Measurements from ENCODE around the gene SLC6A12. TPM values are rescaled to one million over a fixed set of nuclear protein-coding genes. Genes with fewer than 3 reads are reported as not detected.

The SLC6A12 gene
- total RNA-seq, 1 experiment from 2014 or later: 2.1 TPM

GRCh38 chr12:194276-194675 is 19.7 kb downstream of the SLC6A12 start:
- no peak overlapping the region for H3K4me3 Mint-ChIP-seq (ENCODE audit: unreplicated experiment)
- Histone ChIP-seq H3K9me3 (no peaks in the 10 kb centered on the region), H3K27me3 (replicated peaks; ENCODE audit: control insufficient read depth, insufficient read depth, low read length) (no peaks in the 10 kb centered on the region), H3K4me1 (no peaks in the 10 kb centered on the region), H3K36me3 (ENCODE audit: control insufficient read depth, insufficient read depth, low read length) (no peaks in the 10 kb centered on the region), H3K4me3 (ENCODE audit: low read depth, low read length) (no peak overlapping the region)
- H3K4me1 Mint-ChIP-seq (ENCODE audit: low read depth, unreplicated experiment): no peaks in the 10 kb centered on the region
- no peak for DNase-seq
- no peak overlapping the region for H3K27ac Mint-ChIP-seq (ENCODE audit: unreplicated experiment)
- intact Hi-C loops (cut with micrococcal nuclease; ENCODE audit: unreplicated experiment): no loop called here
- ChIA-PET POLR2A (no interaction called here), CTCF (no interaction called here)
- peaks cover 12% of the 10 kb centered on the region for H3K27me3 Mint-ChIP-seq (ENCODE audit: insufficient read depth, unreplicated experiment)
- TF ChIP-seq CTCF (IDR thresholded peaks at IDR 0.05; ENCODE audit: insufficient read depth in 1 of 2, low read depth in 1 of 2, low read length in 1 of 2, severe bottlenecking in 1 of 2, unreplicated experiment in 1 of 2): no peak
- BruUV-seq (replicated peaks): no TSS peak
- no peaks in the 10 kb centered on the region for H3K36me3 Mint-ChIP-seq (ENCODE audit: insufficient read depth, unreplicated experiment)
- no peaks in the 10 kb centered on the region for H3K9me3 Mint-ChIP-seq (ENCODE audit: unreplicated experiment)

- CTCF ChIA-PET: no interaction called here
Observed at GRCh38 chr12:193261-193660, 20.7 kb downstream of the SLC6A12 start.

GRCh38 chr12:191541-191940 is 22.4 kb downstream of the SLC6A12 start:
- no peaks in the 10 kb centered on the region for H3K36me3 Mint-ChIP-seq (ENCODE audit: insufficient read depth, unreplicated experiment)
- Histone ChIP-seq H3K36me3 (ENCODE audit: control insufficient read depth, insufficient read depth, low read length) (no peaks in the 10 kb centered on the region), H3K4me1 (no peaks in the 10 kb centered on the region), H3K4me3 (ENCODE audit: low read depth, low read length) (no peak overlapping the region), H3K27me3 (replicated peaks; ENCODE audit: control insufficient read depth, insufficient read depth, low read length) (no peaks in the 10 kb centered on the region), H3K9me3 (no peaks in the 10 kb centered on the region)
- no peak overlapping the region for H3K4me3 Mint-ChIP-seq (ENCODE audit: unreplicated experiment)
- no peaks in the 10 kb centered on the region for H3K9me3 Mint-ChIP-seq (ENCODE audit: unreplicated experiment)
- POLR2A ChIA-PET: no interaction called here
- BruUV-seq (replicated peaks): no TSS peak
- H3K27ac Mint-ChIP-seq (ENCODE audit: unreplicated experiment): no peak overlapping the region
- no peak for TF ChIP-seq CTCF (IDR thresholded peaks at IDR 0.05; ENCODE audit: insufficient read depth in 1 of 2, low read depth in 1 of 2, low read length in 1 of 2, severe bottlenecking in 1 of 2, unreplicated experiment in 1 of 2)
- H3K27me3 Mint-ChIP-seq (ENCODE audit: insufficient read depth, unreplicated experiment): peaks cover 12% of the 10 kb centered on the region
- CTCF ChIA-PET: no interaction called here
- DNase-seq: no peak
- intact Hi-C loops (cut with micrococcal nuclease; ENCODE audit: unreplicated experiment): no loop called here
- no peaks in the 10 kb centered on the region for H3K4me1 Mint-ChIP-seq (ENCODE audit: low read depth, unreplicated experiment)

More at GRCh38 chr12:193261-193660, 20.7 kb downstream of the SLC6A12 start:
- Mint-ChIP-seq H3K27ac (ENCODE audit: unreplicated experiment) (no peak overlapping the region), H3K4me3 (ENCODE audit: unreplicated experiment) (no peak overlapping the region), H3K36me3 (ENCODE audit: insufficient read depth, unreplicated experiment) (no peaks in the 10 kb centered on the region), H3K4me1 (ENCODE audit: low read depth, unreplicated experiment) (no peaks in the 10 kb centered on the region), H3K9me3 (ENCODE audit: unreplicated experiment) (no peaks in the 10 kb centered on the region), H3K27me3 (ENCODE audit: insufficient read depth, unreplicated experiment) (peaks cover 12% of the 10 kb centered on the region)
- POLR2A ChIA-PET: no interaction called here
- no TSS peak for BruUV-seq (replicated peaks)
- Histone ChIP-seq H3K9me3 (no peaks in the 10 kb centered on the region), H3K27me3 (replicated peaks; ENCODE audit: control insufficient read depth, insufficient read depth, low read length) (no peaks in the 10 kb centered on the region), H3K4me3 (ENCODE audit: low read depth, low read length) (no peak overlapping the region), H3K4me1 (no peaks in the 10 kb centered on the region), H3K36me3 (ENCODE audit: control insufficient read depth, insufficient read depth, low read length) (no peaks in the 10 kb centered on the region)
- intact Hi-C loops (cut with micrococcal nuclease; ENCODE audit: unreplicated experiment): no loop called here
- no peak for DNase-seq
- TF ChIP-seq CTCF (IDR thresholded peaks at IDR 0.05; ENCODE audit: insufficient read depth in 1 of 2, low read depth in 1 of 2, low read length in 1 of 2, severe bottlenecking in 1 of 2, unreplicated experiment in 1 of 2): no peak
